Measurements from ENCODE around the gene LRRC8B. TPM values are rescaled to one million over a fixed set of nuclear protein-coding genes. Genes with fewer than 3 reads are reported as not detected.

LRRC8B gene
- total and polyA plus RNA-seq, 9 of the 15 experiments (the other 6 are each of a cell fraction or from before 2014, with no cell fraction given), result 4.3 to 43.7 (median 14.4) TPM

DNA sequence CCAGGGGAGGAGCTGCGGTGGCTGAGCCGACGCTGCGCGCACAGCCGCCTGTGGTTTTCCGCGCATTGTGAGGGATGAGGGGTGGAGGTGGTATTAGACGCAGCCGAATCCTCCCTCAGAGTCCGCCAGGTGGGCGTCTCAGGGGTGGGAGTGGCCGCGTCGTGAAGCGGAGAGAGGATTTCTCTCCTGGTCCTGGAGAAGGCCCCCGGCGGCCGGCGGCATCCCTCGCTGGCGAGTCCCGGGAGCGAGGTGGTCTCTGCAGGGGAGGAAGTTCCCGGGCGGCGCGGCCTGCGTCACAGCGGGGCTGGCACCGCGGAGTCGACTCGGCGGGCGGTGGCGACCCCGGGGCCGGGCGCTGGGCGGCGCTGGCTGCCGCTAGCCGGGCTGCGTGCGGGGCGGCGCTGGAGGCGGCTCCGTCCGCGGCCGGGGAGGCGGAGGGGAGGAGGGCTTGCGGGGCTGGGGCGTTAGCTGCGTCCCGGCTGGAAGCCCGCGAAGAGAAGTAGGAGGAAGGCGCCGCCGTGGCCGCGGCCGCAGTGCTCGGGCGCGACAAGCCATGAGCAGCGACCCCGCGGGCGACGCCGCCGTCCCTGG lies 108.1 kb downstream of the LRRC8B start, which contains the start of gene LRRC8C (continued):
- TF ChIP-seq, protein P1, sequence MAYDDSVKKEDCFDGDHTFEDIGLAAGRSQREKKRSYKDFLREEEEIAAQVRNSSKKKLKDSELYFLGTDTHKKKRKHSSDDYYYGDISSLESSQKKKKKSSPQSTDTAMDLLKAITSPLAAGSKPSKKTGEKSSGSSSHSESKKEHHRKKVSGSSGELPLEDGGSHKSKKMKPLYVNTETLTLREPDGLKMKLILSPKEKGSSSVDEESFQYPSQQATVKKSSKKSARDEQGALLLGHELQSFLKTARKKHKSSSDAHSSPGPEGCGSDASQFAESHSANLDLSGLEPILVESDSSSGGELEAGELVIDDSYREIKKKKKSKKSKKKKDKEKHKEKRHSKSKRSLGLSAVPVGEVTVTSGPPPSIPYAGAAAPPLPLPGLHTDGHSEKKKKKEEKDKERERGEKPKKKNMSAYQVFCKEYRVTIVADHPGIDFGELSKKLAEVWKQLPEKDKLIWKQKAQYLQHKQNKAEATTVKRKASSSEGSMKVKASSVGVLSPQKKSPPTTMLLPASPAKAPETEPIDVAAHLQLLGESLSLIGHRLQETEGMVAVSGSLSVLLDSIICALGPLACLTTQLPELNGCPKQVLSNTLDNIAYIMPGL (CRISPR knock-in tag; IDR thresholded peaks at IDR 0.05), result peak; percentile 32; the same call in 1 of the 2 replicates
- TF ChIP-seq GATAD2A (IDR thresholded peaks at IDR 0.05), result peak; percentile 23; the same call in 1 of the 2 replicates
- peak; percentile 21; the same call in 1 of the 2 replicates for TF ChIP-seq MECOM (CRISPR knock-in tag; IDR thresholded peaks at IDR 0.05)
- TF ChIP-seq L3MBTL2 (IDR thresholded peaks at IDR 0.05), result peak; percentile 5; the same call in 1 of the 2 replicates
- TF ChIP-seq ZEB2 (IDR thresholded peaks at IDR 0.05), result 0 out of 2 replicates have a peak, but pooled peaks have one; percentile 46
- TF ChIP-seq KLF1 (tag; IDR thresholded peaks at IDR 0.05), result 0 out of 2 replicates have a peak, but pooled peaks have one; percentile 28
- TF ChIP-seq FIP1L1 (IDR thresholded peaks at IDR 0.05; ENCODE audit: low read depth, low read length, poor library complexity, severe bottlenecking), result peak; percentile 34
- no peak for TF ChIP-seq RBM15 (IDR thresholded peaks at IDR 0.05; ENCODE audit: insufficient read depth, low read length)
- TF ChIP-seq, protein P2, sequence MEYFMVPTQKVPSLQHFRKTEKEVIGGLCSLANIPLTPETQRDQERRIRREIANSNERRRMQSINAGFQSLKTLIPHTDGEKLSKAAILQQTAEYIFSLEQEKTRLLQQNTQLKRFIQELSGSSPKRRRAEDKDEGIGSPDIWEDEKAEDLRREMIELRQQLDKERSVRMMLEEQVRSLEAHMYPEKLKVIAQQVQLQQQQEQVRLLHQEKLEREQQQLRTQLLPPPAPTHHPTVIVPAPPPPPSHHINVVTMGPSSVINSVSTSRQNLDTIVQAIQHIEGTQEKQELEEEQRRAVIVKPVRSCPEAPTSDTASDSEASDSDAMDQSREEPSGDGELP (CRISPR knock-in tag; IDR thresholded peaks at IDR 0.05; ENCODE audit: borderline replicate concordance), result peak; percentile 39; the same call in 1 of the 2 replicates
- TF ChIP-seq, protein P3, sequence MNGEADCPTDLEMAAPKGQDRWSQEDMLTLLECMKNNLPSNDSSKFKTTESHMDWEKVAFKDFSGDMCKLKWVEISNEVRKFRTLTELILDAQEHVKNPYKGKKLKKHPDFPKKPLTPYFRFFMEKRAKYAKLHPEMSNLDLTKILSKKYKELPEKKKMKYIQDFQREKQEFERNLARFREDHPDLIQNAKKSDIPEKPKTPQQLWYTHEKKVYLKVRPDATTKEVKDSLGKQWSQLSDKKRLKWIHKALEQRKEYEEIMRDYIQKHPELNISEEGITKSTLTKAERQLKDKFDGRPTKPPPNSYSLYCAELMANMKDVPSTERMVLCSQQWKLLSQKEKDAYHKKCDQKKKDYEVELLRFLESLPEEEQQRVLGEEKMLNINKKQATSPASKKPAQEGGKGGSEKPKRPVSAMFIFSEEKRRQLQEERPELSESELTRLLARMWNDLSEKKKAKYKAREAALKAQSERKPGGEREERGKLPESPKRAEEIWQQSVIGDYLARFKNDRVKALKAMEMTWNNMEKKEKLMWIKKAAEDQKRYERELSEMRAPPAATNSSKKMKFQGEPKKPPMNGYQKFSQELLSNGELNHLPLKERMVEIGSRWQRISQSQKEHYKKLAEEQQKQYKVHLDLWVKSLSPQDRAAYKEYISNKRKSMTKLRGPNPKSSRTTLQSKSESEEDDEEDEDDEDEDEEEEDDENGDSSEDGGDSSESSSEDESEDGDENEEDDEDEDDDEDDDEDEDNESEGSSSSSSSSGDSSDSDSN (IDR thresholded peaks at IDR 0.05; ENCODE audit: borderline replicate concordance in 1 of 2, low read depth in 2 of 2, low read length in 2 of 2), result no peak; a peak in 1 of 4 replicates
- TF ChIP-seq, protein P4, sequence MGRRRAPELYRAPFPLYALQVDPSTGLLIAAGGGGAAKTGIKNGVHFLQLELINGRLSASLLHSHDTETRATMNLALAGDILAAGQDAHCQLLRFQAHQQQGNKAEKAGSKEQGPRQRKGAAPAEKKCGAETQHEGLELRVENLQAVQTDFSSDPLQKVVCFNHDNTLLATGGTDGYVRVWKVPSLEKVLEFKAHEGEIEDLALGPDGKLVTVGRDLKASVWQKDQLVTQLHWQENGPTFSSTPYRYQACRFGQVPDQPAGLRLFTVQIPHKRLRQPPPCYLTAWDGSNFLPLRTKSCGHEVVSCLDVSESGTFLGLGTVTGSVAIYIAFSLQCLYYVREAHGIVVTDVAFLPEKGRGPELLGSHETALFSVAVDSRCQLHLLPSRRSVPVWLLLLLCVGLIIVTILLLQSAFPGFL (CRISPR knock-in tag; IDR thresholded peaks at IDR 0.05), result no peak
- TF ChIP-seq TBP (optimal IDR thresholded peaks at IDR 0.05; ENCODE audit: low read depth, low read length), result peak; percentile 26
- peak; percentile 45; the same call in 1 of the 2 replicates for TF ChIP-seq ZFX (CRISPR knock-in tag; IDR thresholded peaks at IDR 0.05)
- TF ChIP-seq, protein P5, sequence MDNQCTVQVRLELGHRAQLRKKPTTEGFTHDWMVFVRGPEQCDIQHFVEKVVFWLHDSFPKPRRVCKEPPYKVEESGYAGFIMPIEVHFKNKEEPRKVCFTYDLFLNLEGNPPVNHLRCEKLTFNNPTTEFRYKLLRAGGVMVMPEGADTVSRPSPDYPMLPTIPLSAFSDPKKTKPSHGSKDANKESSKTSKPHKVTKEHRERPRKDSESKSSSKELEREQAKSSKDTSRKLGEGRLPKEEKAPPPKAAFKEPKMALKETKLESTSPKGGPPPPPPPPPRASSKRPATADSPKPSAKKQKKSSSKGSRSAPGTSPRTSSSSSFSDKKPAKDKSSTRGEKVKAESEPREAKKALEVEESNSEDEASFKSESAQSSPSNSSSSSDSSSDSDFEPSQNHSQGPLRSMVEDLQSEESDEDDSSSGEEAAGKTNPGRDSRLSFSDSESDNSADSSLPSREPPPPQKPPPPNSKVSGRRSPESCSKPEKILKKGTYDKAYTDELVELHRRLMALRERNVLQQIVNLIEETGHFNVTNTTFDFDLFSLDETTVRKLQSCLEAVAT (IDR thresholded peaks at IDR 0.05), result no peak
- TF ChIP-seq, protein P6, sequence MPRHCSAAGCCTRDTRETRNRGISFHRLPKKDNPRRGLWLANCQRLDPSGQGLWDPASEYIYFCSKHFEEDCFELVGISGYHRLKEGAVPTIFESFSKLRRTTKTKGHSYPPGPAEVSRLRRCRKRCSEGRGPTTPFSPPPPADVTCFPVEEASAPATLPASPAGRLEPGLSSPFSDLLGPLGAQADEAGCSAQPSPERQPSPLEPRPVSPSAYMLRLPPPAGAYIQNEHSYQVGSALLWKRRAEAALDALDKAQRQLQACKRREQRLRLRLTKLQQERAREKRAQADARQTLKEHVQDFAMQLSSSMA (CRISPR knock-in tag; IDR thresholded peaks at IDR 0.05), result no peak
- TF ChIP-seq CBFA2T3 (IDR thresholded peaks at IDR 0.05), result no peak
- TF ChIP-seq ATF7 (IDR thresholded peaks at IDR 0.05), result peak; percentile 17; the same call in 1 of the 2 replicates
- TF ChIP-seq PML (IDR thresholded peaks at IDR 0.05; ENCODE audit: low read length), result no peak; the same call in 1 of the 2 replicates
- no peak for TF ChIP-seq NCOA1 (IDR thresholded peaks at IDR 0.05; ENCODE audit: low read depth)
